COLO668 (cell line): ENCODE results near the gene PDE2A.

Source experiments
- DNase-seq: peaks from one replicate; lab custom pipeline; 2025; ENCODE audit not compliant: unreplicated experiment; lab: John Stamatoyannopoulos, UW

The PDE2A gene

DNA sequence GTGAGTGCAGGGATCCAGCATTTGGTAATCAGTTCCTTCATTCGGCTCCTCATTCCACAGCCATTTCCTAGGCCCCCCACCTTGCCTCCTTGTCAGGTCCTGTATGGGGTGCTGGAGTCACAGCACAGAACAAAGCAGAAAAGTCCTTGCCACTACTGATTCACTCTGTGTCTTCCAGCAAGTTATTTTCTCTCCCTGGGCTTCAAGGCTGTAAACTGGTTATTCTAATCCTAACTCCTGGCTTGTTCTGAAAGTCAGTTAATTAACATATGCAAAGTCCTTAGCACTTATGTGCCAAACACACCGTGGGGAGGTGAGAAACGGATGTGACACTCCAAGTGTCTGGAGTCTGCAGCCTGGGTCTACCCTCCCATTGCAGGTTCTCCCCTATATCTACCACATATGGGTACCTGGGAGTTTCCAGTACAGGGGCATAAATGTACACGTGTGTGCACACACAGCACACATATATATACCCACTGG is 30.6 kb upstream of the PDE2A start:
- DNase-seq: no peak

DNA sequence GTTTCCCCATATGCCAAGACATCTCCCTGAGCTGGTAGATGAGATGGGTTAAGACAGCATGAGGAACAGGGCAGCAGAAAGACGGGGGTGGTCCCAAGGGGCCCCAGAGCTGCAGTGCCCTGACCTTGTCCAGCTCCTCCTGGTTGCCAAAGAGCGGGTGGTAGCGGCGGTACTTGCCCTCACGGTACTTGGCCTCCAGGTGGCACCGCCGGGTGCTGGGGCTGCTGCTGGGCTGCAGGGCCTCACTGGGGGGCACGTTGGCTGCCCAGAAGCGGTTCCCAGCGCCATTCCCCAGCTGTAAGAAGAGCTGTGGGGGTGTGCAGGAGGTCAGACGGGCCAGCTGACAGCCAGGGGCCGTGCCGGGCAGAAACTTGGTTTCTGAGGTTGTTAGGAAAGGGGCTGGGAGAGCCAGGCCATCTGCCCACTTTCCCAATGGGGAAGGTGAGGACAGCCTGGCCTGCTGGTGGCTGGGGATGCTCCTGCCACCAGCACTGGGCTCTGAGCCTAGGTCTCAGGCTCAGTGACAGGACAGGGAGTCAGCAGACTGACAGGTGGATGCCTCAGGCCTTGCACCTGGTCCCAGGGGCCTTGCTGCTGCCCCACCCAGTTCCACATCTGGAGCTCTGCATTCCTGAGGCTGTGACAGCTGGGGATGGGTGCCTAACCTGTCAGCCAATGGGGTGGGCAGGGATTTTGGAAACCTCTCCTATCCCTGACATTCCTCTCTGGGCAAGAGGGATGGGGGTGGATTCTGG is 30.0 kb upstream of the PDE2A start:
- no peak for DNase-seq

GRCh38 chr11:72703267-72704008 is 29.2 kb upstream of the PDE2A start:
- no peak for DNase-seq

GRCh38 chr11:72702577-72703241 is 28.5 kb upstream of the PDE2A start:
- no peak for DNase-seq

GRCh38 chr11:72702096-72702495 is 27.9 kb upstream of the PDE2A start:
- no peak for DNase-seq

- no peak for DNase-seq
Observed at GRCh38 chr11:72701466-72701865, 27.2 kb upstream of the PDE2A start.

- no peak for DNase-seq
Observed at GRCh38 chr11:72700146-72700545, 25.9 kb upstream of the PDE2A start.

DNA sequence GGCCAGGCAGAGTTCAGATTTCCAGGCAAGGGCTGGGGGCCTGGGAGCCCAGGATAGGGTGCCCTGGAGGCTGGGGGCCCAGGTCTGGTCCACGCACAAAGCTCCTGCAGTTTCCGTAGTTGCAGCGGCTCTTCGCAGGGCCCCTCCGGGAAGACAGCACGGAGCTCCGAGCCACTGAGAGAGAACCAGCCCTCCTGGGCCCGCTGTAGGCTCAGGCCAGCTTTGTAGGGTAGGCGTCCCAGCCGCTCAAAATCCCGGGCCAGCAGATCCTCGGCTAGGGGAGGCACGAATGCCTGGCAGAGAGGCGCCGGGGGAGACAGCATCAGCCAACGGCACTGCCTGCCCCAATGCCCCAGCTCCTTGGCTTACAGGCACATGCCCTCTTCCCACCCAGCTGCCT is 23.6 kb upstream of the PDE2A start:
- no peak for DNase-seq

- DNase-seq: no peak
Observed at GRCh38 chr11:72696866-72697700, 22.9 kb upstream of the PDE2A start.

DNA sequence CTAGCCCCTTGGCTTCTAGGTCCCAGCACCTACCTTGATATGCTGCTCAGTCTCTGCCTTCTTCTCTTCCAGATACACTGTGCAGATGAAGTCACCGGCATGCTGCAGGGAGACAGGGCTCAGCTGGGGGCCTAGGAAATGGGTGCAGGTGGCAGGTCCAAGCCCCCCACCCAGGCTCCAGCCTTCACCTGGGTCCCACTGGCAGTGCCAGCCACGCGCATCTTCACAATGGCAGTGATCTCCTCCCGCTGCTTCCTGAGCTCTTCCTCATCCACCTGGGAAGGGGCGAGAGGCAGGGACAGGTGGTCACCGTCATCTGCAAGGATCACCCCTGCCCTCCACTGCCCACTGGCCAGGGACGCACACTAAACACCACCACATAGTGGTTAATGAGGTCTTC is 21.1 kb upstream of the PDE2A start:
- DNase-seq: no peak

DNA sequence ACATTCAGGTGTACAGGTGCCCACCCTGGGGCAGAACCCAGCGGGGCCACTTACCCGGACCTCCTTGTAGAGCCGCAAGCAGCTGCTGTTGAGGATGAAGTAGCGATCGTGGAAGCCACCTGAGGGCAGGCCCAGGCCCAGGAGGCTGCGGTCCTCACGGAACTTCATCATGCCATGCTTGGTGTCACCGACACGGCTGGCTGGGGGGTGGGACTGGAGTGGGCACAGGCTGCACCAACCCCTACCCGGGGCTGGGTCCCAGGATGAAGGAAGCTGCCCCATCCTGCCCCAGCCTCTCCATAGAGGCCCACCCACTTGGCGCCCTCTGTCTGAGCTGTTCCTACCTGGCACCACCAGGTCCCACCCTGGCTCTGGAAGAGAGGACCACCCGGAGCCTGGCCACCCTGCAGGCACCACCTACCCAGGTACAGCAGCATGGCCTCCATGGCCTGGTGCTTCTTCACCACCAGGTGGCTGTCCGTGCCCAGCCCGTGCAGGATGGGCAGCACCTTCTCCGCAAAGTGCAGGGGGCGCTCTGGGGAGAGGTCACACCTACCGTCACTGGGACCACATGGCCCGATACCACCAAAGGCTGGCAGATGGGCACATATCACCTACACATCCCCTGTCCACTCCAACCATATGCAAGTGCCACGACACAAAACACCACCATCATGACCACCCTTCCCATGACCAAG is 19.2 kb upstream of the PDE2A start:
- DNase-seq: no peak

GRCh38 chr11:72692498-72693237 is 18.4 kb upstream of the PDE2A start:
- no peak for DNase-seq

GRCh38 chr11:72690166-72690565 is 15.9 kb upstream of the PDE2A start:
- DNase-seq: no peak

DNA sequence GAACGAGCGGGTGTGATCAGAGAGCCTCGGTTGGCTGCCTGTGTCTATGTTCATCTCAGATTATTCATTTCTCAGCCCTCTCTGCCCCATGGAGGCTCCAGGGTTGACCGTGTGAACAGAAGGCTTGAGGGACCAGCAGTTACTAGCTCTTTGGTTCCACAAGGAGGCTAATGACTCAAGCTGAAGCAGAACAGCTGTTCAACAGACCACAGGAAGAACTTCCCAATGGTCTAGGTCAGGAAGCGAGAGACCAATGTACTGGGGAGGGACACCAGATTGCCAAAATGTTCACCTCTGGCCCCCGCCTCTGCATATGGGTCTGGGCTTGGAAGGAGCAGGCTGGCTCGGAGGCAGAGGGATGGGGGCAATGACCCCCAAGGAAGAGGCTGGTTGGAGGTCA is 14.7 kb upstream of the PDE2A start:
- no peak for DNase-seq

DNA sequence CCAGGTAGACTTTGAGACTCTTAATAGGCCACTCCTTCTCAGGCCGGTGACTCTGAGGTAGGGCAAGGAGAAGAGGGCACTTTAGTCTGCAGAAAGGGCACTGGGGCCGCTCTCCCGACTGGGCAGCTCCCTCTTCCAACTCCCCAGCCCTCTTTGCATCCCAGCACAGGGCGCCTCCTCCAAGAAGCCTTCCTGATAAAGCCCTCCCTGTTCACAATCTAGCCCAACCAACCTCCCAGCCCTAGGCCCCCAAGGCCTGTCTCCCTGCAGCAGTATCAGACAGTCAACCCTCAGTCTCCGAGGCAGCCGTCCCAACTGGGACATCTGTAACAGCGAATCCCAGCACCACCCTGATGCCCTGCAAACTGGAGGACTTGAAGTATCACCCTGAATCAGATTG is 14.3 kb upstream of the PDE2A start:
- DNase-seq: no peak

DNA sequence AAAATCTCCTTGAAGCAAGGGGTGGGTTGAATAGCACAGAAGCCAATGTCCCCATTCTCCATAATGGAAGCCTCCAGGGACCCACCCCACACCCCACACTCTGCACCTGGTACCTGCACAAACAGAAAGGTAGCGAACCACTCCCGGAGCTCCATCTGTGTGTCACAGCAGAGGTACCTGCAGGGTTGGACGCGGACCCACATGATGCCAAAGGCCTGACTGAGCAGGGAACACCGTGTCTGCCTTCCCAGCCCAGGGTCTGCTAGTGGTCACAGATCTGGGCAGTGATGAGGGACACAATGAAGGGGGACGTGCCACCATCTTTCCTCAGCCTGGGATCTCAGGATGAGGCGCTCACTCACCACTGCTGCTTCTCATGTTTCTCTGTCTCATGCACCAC is 13.1 kb upstream of the PDE2A start:
- DNase-seq: no peak

GRCh38 chr11:72686639-72687220 is 12.5 kb upstream of the PDE2A start:
- no peak for DNase-seq

DNA sequence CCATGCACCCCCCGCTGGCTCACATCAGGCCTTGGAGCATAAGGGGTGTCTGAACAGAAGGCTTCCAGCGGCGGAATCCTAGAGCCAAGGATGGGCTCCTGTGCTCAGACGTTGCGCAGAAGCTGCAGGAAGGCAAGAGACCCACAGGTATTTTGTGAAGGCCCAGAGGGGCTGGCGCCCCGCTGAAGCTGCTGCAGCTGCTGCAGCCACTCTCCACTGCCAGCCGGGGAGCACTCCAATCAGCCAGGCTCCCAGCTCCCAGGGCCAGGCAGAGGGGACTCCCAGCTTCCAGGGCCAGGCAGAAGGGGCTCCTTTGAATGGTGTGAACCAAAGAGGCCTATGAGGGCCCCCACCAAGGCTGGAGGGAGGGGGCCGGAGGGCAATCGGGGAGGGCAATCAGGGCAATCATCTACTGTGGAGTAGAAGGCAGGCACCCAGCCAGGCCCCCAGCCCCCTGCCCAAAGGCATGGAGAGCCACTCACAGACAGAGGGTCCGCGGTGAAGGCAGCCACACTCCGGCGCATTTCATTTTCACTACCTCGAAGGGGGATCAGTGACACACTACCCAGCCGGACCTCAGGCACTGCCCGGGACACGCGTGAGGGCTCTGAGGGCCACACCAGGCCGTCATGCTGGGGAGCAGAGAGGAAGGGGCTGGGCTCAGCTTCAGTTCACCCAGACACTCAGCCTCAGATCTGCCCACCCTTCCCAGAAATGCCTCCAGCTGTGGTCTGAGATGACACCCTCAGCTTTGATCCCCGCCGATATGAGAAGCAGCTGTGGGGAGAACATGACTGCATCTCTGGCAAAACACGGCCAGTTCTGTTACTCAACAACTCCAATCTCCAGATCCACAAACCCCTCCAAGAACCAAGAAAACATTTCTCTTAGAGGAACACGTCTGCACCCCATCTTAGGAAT is 11.6 kb upstream of the PDE2A start:
- DNase-seq: no peak
